IMR-90 (cell line): Measurements from ENCODE around the gene TSC22D3.

Source experiments
- CHD1 ChIP-seq: IDR thresholded peaks from 2 replicates; pipeline ENCODE4 v1.6.1; 2012; ENCODE audit warnings: low read depth, low read length, improper control_type of control experiment
- RAD21 ChIP-seq: IDR thresholded peaks from 2 replicates; pipeline ENCODE4 v1.6.1; 2012; ENCODE audit warnings: low read length, improper control_type of control experiment
- RFX5 ChIP-seq: IDR thresholded peaks from 2 replicates; pipeline ENCODE4 v1.8.0; 2012; ENCODE audit warnings: low read depth, mild to moderate bottlenecking, low read length, moderate library complexity
- TF ChIP-seq, protein P1 (sequence below): conservative IDR thresholded peaks from 2 replicates; pipeline ENCODE4 v1.5.1; 2012; ENCODE audit warnings: mild to moderate bottlenecking, low read depth, low read length, improper control_type of control experiment

DNA sequence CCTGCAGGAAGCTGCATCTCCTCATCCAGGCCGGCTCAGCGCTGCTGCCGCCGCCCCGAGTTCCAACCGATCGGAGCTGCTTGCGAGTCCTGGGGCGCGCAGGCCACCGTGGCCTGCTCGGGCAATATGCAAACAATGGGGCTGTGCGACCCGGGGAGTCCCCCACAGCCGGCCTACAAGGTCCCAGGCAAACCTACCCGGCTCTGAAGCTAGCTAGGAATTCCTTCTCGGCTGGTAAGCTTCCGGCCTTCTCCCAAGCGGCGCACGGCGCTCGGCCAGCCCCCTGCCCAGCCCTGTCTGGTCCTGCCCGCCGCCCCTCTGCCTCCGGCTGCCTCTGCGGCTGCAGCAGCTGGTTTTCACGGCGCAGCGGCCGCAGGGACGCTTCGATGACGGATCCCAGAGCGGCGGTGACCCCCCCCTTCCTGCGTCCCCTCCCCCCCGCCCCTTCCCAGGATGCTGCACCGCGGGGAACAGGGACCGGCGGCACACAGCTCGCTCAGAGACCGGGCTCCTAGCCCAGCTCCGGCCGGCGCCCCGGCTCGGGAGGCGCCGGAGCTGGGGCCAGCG is 59.4 kb downstream of the TSC22D3 start:
- TF ChIP-seq, protein P1, sequence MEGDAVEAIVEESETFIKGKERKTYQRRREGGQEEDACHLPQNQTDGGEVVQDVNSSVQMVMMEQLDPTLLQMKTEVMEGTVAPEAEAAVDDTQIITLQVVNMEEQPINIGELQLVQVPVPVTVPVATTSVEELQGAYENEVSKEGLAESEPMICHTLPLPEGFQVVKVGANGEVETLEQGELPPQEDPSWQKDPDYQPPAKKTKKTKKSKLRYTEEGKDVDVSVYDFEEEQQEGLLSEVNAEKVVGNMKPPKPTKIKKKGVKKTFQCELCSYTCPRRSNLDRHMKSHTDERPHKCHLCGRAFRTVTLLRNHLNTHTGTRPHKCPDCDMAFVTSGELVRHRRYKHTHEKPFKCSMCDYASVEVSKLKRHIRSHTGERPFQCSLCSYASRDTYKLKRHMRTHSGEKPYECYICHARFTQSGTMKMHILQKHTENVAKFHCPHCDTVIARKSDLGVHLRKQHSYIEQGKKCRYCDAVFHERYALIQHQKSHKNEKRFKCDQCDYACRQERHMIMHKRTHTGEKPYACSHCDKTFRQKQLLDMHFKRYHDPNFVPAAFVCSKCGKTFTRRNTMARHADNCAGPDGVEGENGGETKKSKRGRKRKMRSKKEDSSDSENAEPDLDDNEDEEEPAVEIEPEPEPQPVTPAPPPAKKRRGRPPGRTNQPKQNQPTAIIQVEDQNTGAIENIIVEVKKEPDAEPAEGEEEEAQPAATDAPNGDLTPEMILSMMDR: no peak
- TF ChIP-seq RAD21 (no peak), RFX5 (no peak), CHD1 (no peak; the same call in 1 of the 2 replicates)
